H1 (cell line): ENCODE data around the gene TP63.

Source experiments
- CHD2 ChIP-seq: IDR thresholded peaks from 2 replicates; pipeline ENCODE4 v1.6.1; 2012; ENCODE audit warnings: low read length, improper control_type of control experiment
- CREB1 ChIP-seq: IDR thresholded peaks from 2 replicates; pipeline ENCODE4 v1.6.1; 2012; ENCODE audit warnings: inconsistent platforms
- EP300 ChIP-seq, 2 experiments: IDR thresholded peaks; 1 replicate in 1 of 2; 2 replicates in 1 of 2; pipeline ENCODE4 v1.6.1; 2011 to 2012; ENCODE audit warnings: low read depth in 2 of 2, low read length in 2 of 2, mild to moderate bottlenecking in 2 of 2, borderline replicate concordance in 1 of 2, inconsistent platforms in 1 of 2, moderate library complexity in 1 of 2
- FOSL1 ChIP-seq: IDR thresholded peaks from 2 replicates; pipeline ENCODE4 v1.6.1; 2011; ENCODE audit warnings: mild to moderate bottlenecking, low read depth, low read length, moderate library complexity; ENCODE audit not compliant: insufficient read depth
- GABPA ChIP-seq: IDR thresholded peaks from 2 replicates; pipeline ENCODE4 v1.6.1; 2011; ENCODE audit warnings: mild to moderate bottlenecking, low read length, moderate library complexity, borderline replicate concordance; ENCODE audit not compliant: insufficient read depth
- HDAC2 ChIP-seq, 2 experiments: fragments of 300-600 bp in 1 of 2; sonication (generic) in 1 of 2; IDR thresholded peaks; 2 replicates each; pipeline ENCODE4 v1.6.1; 2011 to 2012; ENCODE audit warnings: low read depth in 2 of 2, low read length in 2 of 2, mild to moderate bottlenecking in 2 of 2, moderate library complexity in 2 of 2, borderline replicate concordance in 1 of 2, inconsistent platforms in 1 of 2
- POLR2A ChIP-seq, 2 experiments: IDR thresholded peaks; 1 replicate in 1 of 2; 2 replicates in 1 of 2; pipeline ENCODE4 v1.6.1; 2011; ENCODE audit warnings: low read depth in 2 of 2, low read length in 2 of 2, mild to moderate bottlenecking in 2 of 2; ENCODE audit errors: control extremely low read depth in 1 of 2
- RXRA ChIP-seq: IDR thresholded peaks from 2 replicates; pipeline ENCODE4 v1.6.1; 2011; ENCODE audit warnings: low read depth, mild to moderate bottlenecking, low read length, moderate library complexity; ENCODE audit not compliant: insufficient read depth
- TEAD4 ChIP-seq: IDR thresholded peaks from 2 replicates; pipeline ENCODE4 v1.6.1; 2012; ENCODE audit warnings: low read depth, low read length, inconsistent platforms, mixed read lengths
- TF ChIP-seq, protein P1 (sequence below), 3 experiments: IDR thresholded peaks; 1 replicate in 2 of 3; 2 replicates in 1 of 3; pipeline versions ENCODE4 v1.5.1 to v1.6.1; 2011; ENCODE audit warnings: low read length in 3 of 3, mild to moderate bottlenecking in 3 of 3, inconsistent platforms in 2 of 3, low read depth in 1 of 3, moderate library complexity in 1 of 3; ENCODE audit not compliant: insufficient read depth in 1 of 3; ENCODE audit errors: control extremely low read depth in 1 of 3

DNA sequence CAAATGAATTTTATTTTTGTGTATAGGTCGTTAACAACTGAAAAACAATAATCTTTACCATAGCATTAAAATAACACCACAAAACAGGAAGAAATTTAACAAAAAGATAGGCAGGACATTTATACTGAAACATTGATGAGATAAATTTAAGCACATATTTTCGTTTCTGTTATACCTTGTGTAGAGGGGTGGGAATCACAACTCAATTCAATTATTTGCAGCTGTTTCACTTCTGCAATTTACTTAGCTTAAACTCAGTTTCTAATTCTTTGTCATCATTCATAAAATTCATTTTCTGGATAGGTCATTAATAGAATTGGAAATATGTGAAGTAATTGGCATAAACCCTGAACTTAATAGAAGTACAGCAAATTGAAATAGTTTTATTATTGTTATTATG lies 42.3 kb downstream of the TP63 start:
- TF ChIP-seq CHD2 = no peak
- TF ChIP-seq TEAD4 = no peak
- TF ChIP-seq, protein P1, sequence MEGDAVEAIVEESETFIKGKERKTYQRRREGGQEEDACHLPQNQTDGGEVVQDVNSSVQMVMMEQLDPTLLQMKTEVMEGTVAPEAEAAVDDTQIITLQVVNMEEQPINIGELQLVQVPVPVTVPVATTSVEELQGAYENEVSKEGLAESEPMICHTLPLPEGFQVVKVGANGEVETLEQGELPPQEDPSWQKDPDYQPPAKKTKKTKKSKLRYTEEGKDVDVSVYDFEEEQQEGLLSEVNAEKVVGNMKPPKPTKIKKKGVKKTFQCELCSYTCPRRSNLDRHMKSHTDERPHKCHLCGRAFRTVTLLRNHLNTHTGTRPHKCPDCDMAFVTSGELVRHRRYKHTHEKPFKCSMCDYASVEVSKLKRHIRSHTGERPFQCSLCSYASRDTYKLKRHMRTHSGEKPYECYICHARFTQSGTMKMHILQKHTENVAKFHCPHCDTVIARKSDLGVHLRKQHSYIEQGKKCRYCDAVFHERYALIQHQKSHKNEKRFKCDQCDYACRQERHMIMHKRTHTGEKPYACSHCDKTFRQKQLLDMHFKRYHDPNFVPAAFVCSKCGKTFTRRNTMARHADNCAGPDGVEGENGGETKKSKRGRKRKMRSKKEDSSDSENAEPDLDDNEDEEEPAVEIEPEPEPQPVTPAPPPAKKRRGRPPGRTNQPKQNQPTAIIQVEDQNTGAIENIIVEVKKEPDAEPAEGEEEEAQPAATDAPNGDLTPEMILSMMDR (IDR thresholded peaks at IDR 0.05; ENCODE audit: control extremely low read depth in 1 of 3, insufficient read depth in 1 of 3, low read depth in 1 of 3, low read length in 3 of 3) = no peak
- TF ChIP-seq FOSL1 = no peak
- no peak for TF ChIP-seq GABPA
- no peak for TF ChIP-seq HDAC2 (IDR thresholded peaks at IDR 0.05; ENCODE audit: borderline replicate concordance in 1 of 2, low read depth in 2 of 2, low read length in 2 of 2)
- TF ChIP-seq RXRA = no peak
- TF ChIP-seq EP300 (IDR thresholded peaks at IDR 0.05; ENCODE audit: borderline replicate concordance in 1 of 2, low read depth in 2 of 2, low read length in 2 of 2) = no peak
- no peak for TF ChIP-seq POLR2A (IDR thresholded peaks at IDR 0.05; ENCODE audit: control extremely low read depth in 1 of 2, low read depth in 2 of 2, low read length in 2 of 2)
- no peak for TF ChIP-seq CREB1
